Fibroblast of skin of right biceps (primary cell): ENCODE measurements around the gene CCDC85C.

ENCODE experiments used
- DNase-seq: peaks from one replicate; pipeline ENCODE4 v3.0.0-alpha.2; 2013

Gene CCDC85C

DNA sequence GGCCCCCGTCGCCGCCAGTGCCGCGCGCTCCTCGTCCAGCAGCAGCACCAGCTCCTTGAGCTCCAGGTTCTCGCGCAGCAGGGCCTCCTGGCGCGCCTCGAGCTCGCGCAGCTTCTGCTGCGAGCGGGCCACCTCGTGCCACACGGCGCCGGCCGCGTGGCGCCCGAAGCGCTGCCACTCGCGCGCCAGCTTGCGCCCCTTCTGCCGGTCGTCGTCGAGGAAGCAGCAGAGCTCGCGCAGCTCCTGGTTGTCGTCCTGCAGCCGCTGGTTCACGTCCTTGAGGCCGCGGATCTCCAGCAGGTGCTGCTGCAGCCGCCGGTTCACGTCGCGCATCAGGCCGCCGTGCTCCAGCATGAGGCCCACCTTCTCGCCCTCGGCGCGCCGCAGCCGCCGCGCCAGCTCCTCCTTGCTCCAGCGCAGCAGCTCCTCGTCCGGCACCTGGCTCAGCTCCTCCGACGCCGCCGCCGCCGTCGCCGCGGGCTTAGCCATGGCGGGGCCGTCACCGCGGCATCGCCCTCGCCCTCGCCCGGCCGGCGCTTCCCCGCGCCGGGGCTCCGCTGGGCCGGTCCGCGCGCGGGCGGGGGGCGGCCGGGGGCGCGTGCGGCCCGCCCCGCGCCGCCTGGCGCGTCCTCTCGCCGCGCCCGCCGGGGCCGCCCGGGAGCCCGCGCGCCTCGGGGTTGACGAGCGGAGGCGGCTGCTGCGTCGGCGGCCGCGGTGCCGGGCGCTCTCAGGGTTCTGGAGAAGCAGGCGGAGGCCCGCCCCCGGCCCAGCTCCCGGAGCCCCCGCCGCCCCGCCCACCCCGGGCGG, at the start of gene CCDC85C:
Gene CCDC85C, minus strand, starts transcription at position 737 of the 807 bp plus-strand sequence. Its CDS starts 248 bp downstream, at position 489.
- peak; percentile 49 for DNase-seq

DNA sequence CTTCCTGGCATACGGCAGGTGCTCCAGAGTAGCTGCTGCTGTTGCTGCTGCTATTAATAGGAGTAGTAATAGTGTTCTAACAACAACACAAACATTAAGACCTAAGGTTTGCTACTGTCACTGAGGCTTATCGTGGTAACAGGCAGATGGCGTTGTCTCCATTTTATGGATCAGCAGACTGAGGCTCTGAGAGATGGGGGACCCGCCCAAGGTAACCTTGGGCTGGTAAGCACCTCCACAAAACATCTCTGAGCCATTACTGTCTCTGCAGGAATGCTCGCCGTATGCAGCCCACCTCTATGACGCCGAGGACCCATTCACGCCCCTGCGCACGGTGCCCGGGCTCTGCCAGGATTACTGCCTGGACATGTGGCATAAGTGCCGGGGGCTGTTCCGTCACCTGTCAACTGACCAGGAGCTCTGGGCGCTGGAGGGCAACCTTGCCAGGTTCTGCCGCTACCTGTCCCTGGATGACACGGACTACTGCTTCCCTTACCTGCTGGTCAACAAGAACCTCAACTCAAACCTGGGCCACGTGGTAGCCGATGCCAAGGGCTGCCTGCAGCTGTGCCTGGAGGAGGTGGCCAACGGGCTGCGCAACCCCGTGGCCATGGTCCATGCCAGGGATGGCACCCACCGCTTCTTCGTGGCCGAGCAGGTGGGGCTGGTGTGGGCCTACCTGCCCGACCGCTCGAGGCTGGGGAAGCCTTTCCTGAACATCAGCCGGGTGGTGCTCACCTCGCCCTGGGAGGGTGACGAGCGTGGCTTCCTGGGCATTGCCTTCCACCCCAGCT, 48.1 kb upstream of the CCDC85C start:
- DNase-seq, result no peak

DNA sequence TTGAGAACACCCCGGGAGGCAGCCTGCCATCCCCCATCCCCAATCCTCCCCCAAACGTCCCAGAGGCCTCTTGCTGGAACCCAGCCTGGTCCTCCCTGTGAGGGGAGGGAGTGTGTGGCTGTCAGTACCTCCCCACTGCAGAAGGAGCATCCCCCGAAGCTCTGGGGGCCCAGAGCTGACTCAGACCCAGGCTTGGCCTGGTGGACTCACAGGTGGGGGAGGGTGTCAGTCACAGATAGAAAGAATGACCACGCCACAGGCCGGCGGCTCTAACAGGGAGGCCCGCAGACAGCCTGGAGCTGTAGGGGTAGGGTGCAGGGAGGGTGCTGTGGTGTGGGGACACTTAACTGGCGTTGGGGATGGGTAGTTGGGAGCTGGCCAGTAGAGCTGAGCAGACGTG, 46.2 kb upstream of the CCDC85C start:
- DNase-seq, result peak; percentile 38

DNA sequence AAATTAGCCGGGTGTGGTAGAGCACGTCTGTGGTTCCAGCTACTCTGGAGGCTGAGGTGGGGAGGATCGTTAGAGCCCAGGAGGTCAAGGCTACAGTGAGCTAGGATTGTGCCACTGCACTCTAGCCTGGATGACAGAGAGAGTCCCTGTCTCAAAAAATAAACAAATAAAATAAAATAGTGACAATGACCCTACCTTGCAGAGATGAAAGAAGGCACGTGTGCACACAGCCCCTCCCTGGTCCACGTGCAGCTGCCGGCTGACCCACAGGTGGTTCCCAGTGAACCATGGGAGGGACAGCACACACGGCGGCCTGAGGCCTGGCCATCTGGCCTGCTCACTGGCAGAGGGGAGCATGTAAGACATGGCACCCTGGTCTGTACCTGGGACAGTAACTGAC, 45.6 kb upstream of the CCDC85C start:
- DNase-seq, result no peak

DNA sequence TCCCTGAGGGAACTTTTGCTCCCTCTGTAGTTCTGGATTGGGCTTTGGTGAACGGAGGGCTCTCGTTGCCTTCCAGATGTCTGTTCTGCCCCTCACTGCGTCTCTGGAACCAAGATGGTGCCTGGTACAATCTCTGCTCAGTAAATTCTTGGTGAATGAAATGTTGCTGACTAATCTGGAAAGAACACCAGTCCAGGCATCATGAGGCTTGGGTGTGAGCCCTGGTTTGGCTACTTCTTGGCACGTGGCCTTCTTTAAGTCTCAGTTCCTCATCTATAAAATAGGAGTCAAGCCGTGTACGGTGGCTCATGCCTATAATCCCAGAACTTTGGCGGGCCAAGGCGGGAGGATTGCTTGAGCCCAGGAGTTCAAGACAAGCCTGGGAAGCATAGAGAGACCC, 45.2 kb upstream of the CCDC85C start:
- DNase-seq, result peak; percentile 72

DNA sequence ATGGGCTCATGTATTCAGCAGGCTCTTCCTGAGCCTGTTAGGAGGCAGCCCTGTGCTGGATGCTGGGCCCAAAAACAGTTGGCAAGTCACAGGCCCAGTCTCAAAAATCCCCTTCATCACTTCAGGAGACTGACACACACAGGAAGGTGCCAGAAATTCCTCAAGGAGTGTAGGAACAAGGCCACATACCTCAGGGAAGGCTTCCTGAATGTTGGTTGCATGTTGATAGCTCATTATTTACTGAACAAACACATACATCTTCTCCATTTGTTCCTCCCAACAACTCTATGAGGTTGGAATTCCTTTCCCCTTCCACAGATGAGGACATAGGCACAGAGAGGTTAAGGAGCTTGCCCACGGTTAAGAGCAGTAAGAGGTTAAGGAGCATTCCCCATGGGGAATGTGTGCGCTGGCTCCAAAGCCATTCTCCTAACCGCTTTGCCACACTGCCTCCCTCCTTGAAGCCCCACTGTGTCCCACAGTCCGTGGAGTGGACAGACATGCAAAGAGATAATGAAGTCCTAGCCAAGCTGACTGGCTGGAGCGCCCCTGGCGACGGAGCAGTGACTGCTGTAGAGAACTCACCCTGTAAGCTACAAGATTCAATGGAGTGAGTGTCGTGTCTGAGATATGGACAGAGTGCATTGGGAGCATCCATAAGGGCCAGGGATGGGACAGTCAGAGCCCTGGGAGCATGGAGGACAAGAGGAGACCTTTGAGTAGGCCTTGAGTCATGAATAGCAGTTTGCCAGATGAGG, 44.2 kb upstream of the CCDC85C start:
- no peak for DNase-seq

DNA sequence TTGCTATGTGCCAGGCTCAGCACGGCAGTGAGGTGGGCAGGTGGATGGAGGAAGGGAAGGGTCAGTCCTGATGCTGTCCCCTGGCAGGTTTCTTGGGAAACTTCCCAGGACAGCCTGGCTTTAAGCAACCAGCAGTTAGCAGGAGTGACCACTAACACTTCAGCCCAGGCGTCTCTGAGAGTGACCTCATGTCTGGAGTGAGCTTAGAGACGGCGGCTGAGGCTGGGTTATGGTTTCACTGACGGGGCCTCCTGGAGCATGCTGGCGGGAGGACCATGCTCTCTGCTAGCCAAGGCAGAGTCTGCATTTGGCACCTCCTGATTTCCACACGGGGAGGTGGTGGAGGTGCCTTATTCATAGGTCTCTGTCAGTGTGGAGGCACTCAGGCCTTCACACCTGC, 43.4 kb upstream of the CCDC85C start:
- DNase-seq, result no peak

GRCh38 chr14:99645545-99646505, 41.8 kb upstream of the CCDC85C start:
- no peak for DNase-seq

DNA sequence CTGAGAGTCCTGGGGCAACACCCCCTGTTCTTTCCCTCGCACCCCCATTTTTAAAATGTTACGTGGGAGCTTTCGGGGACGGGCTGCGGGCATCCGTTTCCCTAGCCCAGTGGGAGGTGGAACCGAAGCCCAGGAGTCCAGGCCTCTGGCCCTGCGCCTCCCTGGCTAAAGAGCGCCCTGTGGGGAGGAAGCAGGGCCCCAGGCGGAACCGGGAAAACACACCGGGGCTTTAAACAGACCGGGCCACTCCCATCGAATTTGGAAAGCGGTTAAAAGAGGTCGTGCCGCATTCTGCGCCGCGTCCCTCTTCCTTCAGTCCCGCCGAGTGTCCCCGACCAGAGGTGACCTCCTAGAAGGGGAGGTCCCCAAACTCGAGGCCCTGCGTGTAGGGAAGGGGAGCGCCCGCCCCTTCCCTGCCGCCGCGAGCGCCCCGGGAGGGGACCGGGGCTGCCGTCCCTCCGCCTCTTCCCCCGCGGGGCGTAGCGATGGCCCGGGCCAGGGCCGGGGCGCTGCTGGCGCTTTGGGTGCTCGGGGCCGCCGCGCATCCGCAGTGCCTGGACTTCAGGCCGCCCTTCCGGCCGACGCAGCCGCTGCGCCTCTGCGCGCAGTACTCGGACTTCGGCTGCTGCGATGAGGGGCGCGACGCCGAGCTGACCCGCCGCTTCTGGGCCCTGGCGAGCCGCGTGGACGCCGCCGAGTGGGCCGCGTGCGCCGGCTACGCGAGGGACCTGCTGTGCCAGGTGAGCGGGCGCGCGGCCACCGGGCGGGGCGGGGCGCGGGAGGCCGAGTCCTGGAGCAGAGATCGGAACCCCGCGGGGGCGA, 40.9 kb upstream of the CCDC85C start, which contains the start of gene HHIPL1:
Gene HHIPL1, plus strand, starts transcription at position 407 of the 822 bp plus-strand sequence. Its CDS starts 79 bp downstream, at position 486.
- peak; percentile 36 for DNase-seq

DNA sequence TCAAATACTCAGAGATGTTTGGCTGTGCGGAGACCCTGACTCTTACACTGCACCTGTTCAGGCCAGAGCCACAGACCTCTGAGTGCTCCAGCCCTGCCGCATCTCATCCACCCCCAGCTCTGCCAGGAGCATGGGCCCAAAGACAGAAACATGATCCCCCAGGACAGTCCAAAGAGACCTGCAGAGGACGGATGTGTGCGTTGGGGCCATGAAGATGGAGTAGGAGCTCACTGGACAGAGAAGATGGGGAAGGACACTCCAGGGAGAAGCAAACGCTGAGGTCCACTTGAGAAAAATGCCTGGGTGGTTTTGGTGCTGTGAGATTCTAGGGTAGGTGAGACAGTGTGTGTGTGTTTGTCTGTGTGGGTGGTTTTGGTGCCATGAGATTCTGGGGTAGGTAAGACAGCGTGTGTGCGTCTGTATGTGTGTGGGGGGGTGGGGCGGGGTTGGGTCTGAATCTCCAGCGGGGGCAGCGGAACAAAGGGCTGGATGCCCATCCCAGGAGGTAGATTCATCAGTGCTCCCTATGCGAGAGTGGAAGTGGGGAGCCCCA, 40.1 kb upstream of the CCDC85C start:
- no peak for DNase-seq

GRCh38 chr14:99643343-99643742, 39.3 kb upstream of the CCDC85C start:
- DNase-seq, result no peak

GRCh38 chr14:99642771-99643170, 38.8 kb upstream of the CCDC85C start:
- peak; percentile 35 for DNase-seq

GRCh38 chr14:99637624-99638023, 33.6 kb upstream of the CCDC85C start:
- no peak for DNase-seq

GRCh38 chr14:99636487-99636886, 32.5 kb upstream of the CCDC85C start:
- no peak for DNase-seq

DNA sequence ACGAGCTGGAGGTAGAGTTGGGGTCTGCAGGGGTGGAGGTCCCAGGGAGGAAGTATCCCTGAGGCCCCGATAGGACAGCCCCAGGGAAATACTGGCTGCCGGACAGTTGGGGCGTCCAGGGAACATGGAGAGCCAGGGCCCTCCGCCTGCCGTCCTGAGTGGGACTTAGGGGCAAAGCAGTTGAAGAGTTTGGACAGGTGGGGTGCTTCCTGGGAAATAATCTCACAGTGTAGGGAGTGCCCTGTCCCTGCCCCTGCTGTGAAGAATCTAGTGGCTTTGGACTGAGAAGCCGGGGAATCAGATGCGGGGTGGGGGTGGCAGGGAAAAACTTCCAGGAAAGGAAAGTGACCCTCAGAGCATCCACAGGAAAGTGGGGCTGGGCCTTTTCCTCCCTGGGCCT, 31.1 kb upstream of the CCDC85C start:
- DNase-seq, result no peak

GRCh38 chr14:99634443-99634842, 30.4 kb upstream of the CCDC85C start:
- DNase-seq, result no peak

DNA sequence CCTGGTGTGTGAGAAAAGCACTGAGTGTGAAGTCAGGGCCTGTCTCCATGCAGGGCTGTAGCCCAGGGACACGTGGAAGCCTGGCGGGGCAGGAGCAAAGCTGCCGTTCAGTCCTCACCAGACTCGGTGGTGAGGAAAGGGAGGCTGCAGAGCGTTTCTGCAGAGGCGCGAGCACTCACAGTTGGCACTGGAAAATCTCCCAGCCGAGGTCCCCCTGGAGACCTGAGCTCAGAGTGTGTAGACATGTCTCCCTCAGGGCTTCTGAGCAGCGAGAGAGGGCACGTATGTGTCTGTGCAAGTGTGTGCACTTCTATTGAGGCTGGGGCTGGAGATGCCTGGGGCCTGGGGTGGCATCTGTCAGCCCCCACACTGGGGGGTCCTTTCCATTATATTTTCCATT, 29.9 kb upstream of the CCDC85C start:
- DNase-seq, result no peak

DNA sequence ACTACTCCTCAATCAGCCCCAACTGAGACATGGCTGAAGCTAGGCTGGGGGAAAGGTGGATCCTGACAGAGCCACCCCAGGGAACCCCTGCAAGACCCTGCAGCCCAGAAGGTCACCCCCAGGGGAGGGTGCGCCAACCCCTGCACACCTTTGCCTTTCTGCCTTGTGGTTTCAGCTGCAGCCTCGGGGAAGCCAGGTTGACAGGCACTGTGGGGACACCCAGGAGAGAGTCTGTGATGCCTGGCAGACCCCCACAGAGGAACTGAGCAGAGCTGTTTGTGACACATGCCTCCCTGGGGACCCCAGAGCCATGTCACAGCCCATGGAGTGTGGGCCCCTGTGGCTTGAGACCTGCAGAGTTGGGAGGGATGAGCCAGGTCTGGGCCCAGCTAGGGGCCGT, 29.1 kb upstream of the CCDC85C start:
- DNase-seq, result no peak

DNA sequence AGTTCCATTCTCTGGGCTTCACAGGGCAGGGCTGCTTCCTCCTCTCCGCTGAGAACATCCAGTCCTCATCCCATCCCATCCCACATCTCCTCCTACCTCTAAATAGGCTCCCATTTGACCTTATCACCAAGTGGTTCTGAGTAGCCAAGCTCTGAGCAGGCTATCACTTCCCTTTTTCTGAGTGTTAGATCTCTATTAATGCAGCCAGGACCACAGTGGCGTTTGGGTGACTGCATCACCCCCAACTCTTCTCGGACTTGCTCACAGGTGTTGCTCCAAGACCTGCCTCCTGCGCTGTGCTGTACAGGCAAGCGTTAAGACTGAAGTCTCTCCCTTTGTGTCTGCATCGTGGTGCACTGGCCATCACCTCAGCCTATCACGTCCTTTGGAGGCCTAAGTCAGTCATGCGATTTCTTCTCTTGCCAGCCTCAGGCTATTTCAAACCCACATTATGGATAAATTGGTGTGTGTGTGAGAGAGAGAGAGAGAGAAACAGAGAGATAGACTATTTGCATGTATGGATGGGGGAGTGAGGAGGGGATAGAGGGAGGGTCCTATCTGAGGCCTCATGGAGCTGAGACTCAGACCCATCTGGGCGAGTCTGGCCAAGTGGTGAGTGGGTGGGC, 28.5 kb upstream of the CCDC85C start:
- no peak for DNase-seq

DNA sequence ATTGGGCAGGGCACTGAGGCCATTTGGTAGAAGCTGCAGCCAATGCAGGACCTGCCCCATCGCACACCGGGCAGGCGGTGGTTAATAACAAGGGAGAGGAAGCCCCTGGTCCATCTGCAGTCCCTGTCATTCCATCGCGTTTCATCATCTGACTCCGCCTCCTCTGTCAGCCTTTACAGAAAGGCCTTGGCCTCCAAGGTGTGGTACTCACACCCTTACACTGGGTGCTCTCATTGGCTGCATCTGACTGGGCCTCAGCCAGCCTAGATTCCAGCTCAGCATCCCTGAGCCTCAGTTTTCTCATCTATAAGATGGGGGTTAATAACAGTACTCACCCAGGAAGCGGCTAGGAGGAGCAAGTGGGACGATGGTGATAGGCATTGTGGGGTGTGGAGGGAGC, 26.2 kb upstream of the CCDC85C start:
- no peak for DNase-seq
